Immature natural killer cell (primary cell): ENCODE results near the gene ATP23. TPM values are rescaled to one million over a fixed set of nuclear protein-coding genes. Genes with fewer than 3 reads are reported as not detected.

Experiments used
- DNase-seq, 3 donors: peaks; one replicate each; pipeline ENCODE4 v3.0.0; 2022; ENCODE audit warnings: mixed read lengths in 1 of 3
- H3K27ac Mint-ChIP-seq, 6 donors: one replicate each; pipeline ENCODE4 v1.8.0; 2020; ENCODE audit warnings: mixed read lengths in 6 of 6, mild to moderate bottlenecking in 5 of 6, inconsistent platforms in 4 of 6, moderate library complexity in 3 of 6
- H3K27me3 Mint-ChIP-seq, 3 donors: one replicate each; pipeline ENCODE4 v1.8.0; 2020 to 2021; ENCODE audit warnings: low read depth in 3 of 3, mild to moderate bottlenecking in 3 of 3, mixed read lengths in 3 of 3, moderate library complexity in 3 of 3, inconsistent platforms in 1 of 3
- H3K36me3 Mint-ChIP-seq, 3 donors: one replicate each; pipeline ENCODE4 v1.8.0; 2020; ENCODE audit warnings: mixed read lengths in 3 of 3, inconsistent platforms in 2 of 3, mild to moderate bottlenecking in 2 of 3
- H3K4me1 Mint-ChIP-seq, 2 donors: one replicate each; pipeline ENCODE4 v1.8.0; 2020; ENCODE audit warnings: inconsistent platforms in 2 of 2, mild to moderate bottlenecking in 2 of 2, mixed read lengths in 2 of 2, moderate library complexity in 1 of 2
- H3K4me3 Mint-ChIP-seq, 5 donors: one replicate each; pipeline ENCODE4 v1.8.0; 2020; ENCODE audit warnings: mild to moderate bottlenecking in 5 of 5, mixed read lengths in 5 of 5, inconsistent platforms in 3 of 5, moderate library complexity in 3 of 5
- H3K9me3 Mint-ChIP-seq, 6 donors: one replicate each; pipeline ENCODE4 v1.8.0; 2020; ENCODE audit warnings: mild to moderate bottlenecking in 6 of 6, mixed read lengths in 6 of 6, inconsistent platforms in 4 of 6, moderate library complexity in 3 of 6
- polyA plus RNA-seq, 3 donors: library from polyadenylated mRNA; unstranded; fragments of 300-500 nt; fragmentation: Illumina TruSeq; gene quantifications; one replicate each; pipeline ENCODE4 v1.2.3, GENCODE V29; 2021

Gene ATP23
- polyA plus RNA-seq, 3 donors from 2014 or later: 17.3 to 23.8 (median 19.3) TPM

- H3K9me3 Mint-ChIP-seq: peaks cover 15 to 54% (median 28%) of the 10 kb centered on the region in 6 donors
- H3K27me3 Mint-ChIP-seq: peaks cover 7 to 15% (median 8%) of the 10 kb centered on the region in 3 donors
- peaks cover 0 to 6% (median 5%) of the 10 kb centered on the region in 3 donors for H3K36me3 Mint-ChIP-seq
- H3K4me1 Mint-ChIP-seq: no peaks in the 10 kb centered on the region
- no peak overlapping the region for H3K4me3 Mint-ChIP-seq
- H3K27ac Mint-ChIP-seq: no peak overlapping the region
- DNase-seq: no peak
These were observed 59.1 kb downstream of the ATP23 start for GRCh38 chr12:58000499-58000898.

GRCh38 chr12:58007875-58008274 lies 66.5 kb downstream of the ATP23 start:
- Mint-ChIP-seq H3K9me3 (peaks cover 0 to 6% (median 0%) of the 10 kb centered on the region in 6 donors), H3K27ac (no peak overlapping the region), H3K4me1 (no peaks in the 10 kb centered on the region), H3K36me3 (no peaks in the 10 kb centered on the region), H3K27me3 (peaks cover 2 to 8% (median 4%) of the 10 kb centered on the region in 3 donors), H3K4me3 (no peak overlapping the region)
- no peak for DNase-seq

- H3K27me3 Mint-ChIP-seq: peaks cover 2 to 5% (median 4%) of the 10 kb centered on the region in 3 donors
- H3K9me3 Mint-ChIP-seq: peaks cover 0 to 6% (median 0%) of the 10 kb centered on the region in 6 donors
- DNase-seq: no peak
- no peaks in the 10 kb centered on the region for H3K36me3 Mint-ChIP-seq
- H3K4me1 Mint-ChIP-seq: no peaks in the 10 kb centered on the region
- H3K27ac Mint-ChIP-seq: no peak overlapping the region
- no peak overlapping the region for H3K4me3 Mint-ChIP-seq
These were observed 67.3 kb downstream of the ATP23 start for GRCh38 chr12:58008634-58009033.

Other genes starting within 250 kb of the ATP23 start
- gene OS9, start 247.4 kb upstream of the ATP23 start, polyA plus RNA-seq: 100 to 1,000 TPM in 1 of 3 donors, 10 to 100 TPM in 2; 54.2 to 111 (median 59.5) TPM
- gene AGAP2, start 202.8 kb upstream of the ATP23 start, polyA plus RNA-seq: 10 to 100 TPM in 1 of 3 donors, 1 to 10 TPM in 2; 1.4 to 10.5 (median 3.2) TPM
- gene TSPAN31, start 196.5 kb upstream of the ATP23 start, polyA plus RNA-seq: 100 to 1,000 TPM in 1 of 3 donors, 10 to 100 TPM in 2; 62.1 to 103 (median 72.6) TPM
- 100 to 1,000 TPM in 1 of 3 donors, 10 to 100 TPM in 2; 68.7 to 133 (median 75.6) TPM for gene CDK4, start 189.3 kb upstream of the ATP23 start, polyA plus RNA-seq
- 1 to 10 TPM; 1.7 to 4.4 (median 3.7) TPM for gene MARCHF9, start 186.5 kb upstream of the ATP23 start, polyA plus RNA-seq
- gene CYP27B1, start 174.5 kb upstream of the ATP23 start, polyA plus RNA-seq: not detected
- 10 to 100 TPM in 1 of 3 donors, 1 to 10 TPM in 2; 3.5 to 11.8 (median 6.7) TPM for gene METTL1, start 169.5 kb upstream of the ATP23 start, polyA plus RNA-seq
- 1 to 10 TPM; 1.3 to 3.4 (median 2.8) TPM for gene EEF1AKMT3, start 169.0 kb upstream of the ATP23 start, polyA plus RNA-seq
- 10 to 100 TPM; 22.2 to 38.6 (median 23.4) TPM for gene TSFM, start 158.8 kb upstream of the ATP23 start, polyA plus RNA-seq
- gene AVIL, start 122.8 kb upstream of the ATP23 start, polyA plus RNA-seq: under 1 TPM in 2 of 3 donors, not detected in 1; 0.40 to 0.95 TPM
- 10 to 100 TPM; 30.6 to 51.8 (median 36.5) TPM for gene CTDSP2, start 94.8 kb upstream of the ATP23 start, polyA plus RNA-seq